HG02852 (cell line): ENCODE results near the gene EIF1AY.
"Not testable (repeated sequence)": the region's sequence is repeated elsewhere in the genome, so short reads cannot be mapped to it uniquely, and the experiment has no call there.

ENCODE experiments used
- ATAC-seq: cut with Tn5 transposase; IDR thresholded peaks from one replicate; pipeline ENCODE4 v1.9.1; 2021; ENCODE audit warnings: mild to moderate bottlenecking, moderate library complexity; ENCODE audit not compliant: unreplicated experiment

EIF1AY gene

GRCh38 chrY:20575531-20576121, at the start of gene EIF1AY:
TSS of gene EIF1AY (plus strand) at chrY:20575776. CDS start at chrY:20575872, 96 bp downstream.
- ATAC-seq: no peak

GRCh38 chrY:20528435-20528834, 47.1 kb upstream of the EIF1AY start:
- ATAC-seq: no peak

- no peak for ATAC-seq
Measured at GRCh38 chrY:20538186-20538585, 37.4 kb upstream of the EIF1AY start.

GRCh38 chrY:20538933-20539332, 36.6 kb upstream of the EIF1AY start:
- ATAC-seq: no peak

- ATAC-seq: no peak
Measured at GRCh38 chrY:20544451-20544960, 31.1 kb upstream of the EIF1AY start.

GRCh38 chrY:20546071-20546470, 29.5 kb upstream of the EIF1AY start:
- no peak for ATAC-seq

GRCh38 chrY:20549289-20549688, 26.3 kb upstream of the EIF1AY start:
- no peak for ATAC-seq

GRCh38 chrY:20551840-20552239, 23.7 kb upstream of the EIF1AY start:
- ATAC-seq: no peak

GRCh38 chrY:20552764-20553323, 22.7 kb upstream of the EIF1AY start:
- ATAC-seq: not testable (repeated sequence)

GRCh38 chrY:20555820-20556219, 19.8 kb upstream of the EIF1AY start:
- no peak for ATAC-seq

GRCh38 chrY:20558677-20559076, 16.9 kb upstream of the EIF1AY start:
- ATAC-seq: no peak

- ATAC-seq: no peak
Measured at GRCh38 chrY:20559873-20560512, 15.6 kb upstream of the EIF1AY start.

- no peak for ATAC-seq
Measured at GRCh38 chrY:20571306-20571705, 4.3 kb upstream of the EIF1AY start.

- no peak for ATAC-seq
Measured at GRCh38 chrY:20576506-20576905, 930 bp downstream of the EIF1AY start.

GRCh38 chrY:20578206-20578605, 2.6 kb downstream of the EIF1AY start:
- no peak for ATAC-seq

GRCh38 chrY:20581687-20582086, 6.1 kb downstream of the EIF1AY start:
- ATAC-seq: no peak

- ATAC-seq: no peak
Measured at GRCh38 chrY:20586161-20586560, 10.6 kb downstream of the EIF1AY start.
